ENCODE data around the gene EDC3.

Gene EDC3

GRCh38 chr15:74613089-74613952 lies 82.5 kb downstream of the EDC3 start:
- Histone ChIP-seq H3K36me3 (ENCODE audit: insufficient read depth, low read length) (no peaks in the 10 kb centered on the region), H3K27me3 (ENCODE audit: control insufficient read depth in 1 of 2, insufficient read depth in 2 of 2, low read length in 2 of 2) (no peaks in the 10 kb centered on the region), H3K4me3 (ENCODE audit: low read depth in 1 of 2, low read length in 2 of 2) (no peak overlapping the region), H3K4me1 (ENCODE audit: insufficient read depth, low read length) (peaks cover 27% of the 10 kb centered on the region), H3K27ac (ENCODE audit: low read depth, low read length) (no peak overlapping the region), H3K9ac (ENCODE audit: low read length) (no peak overlapping the region), H3K9me3 (ENCODE audit: low read length) (no peaks in the 10 kb centered on the region)

GRCh38 chr15:74612677-74613076 lies 83.1 kb downstream of the EDC3 start:
- H3K4me1 ChIP-seq (ENCODE audit: insufficient read depth, low read length) = peaks cover 21% of the 10 kb centered on the region
- no peaks in the 10 kb centered on the region for H3K36me3 ChIP-seq (ENCODE audit: insufficient read depth, low read length)
- no peaks in the 10 kb centered on the region for H3K9me3 ChIP-seq (ENCODE audit: low read length)

GRCh38 chr15:74611834-74612233 lies 84.0 kb downstream of the EDC3 start:
- Histone ChIP-seq H3K9ac (ENCODE audit: low read length) (no peak overlapping the region), H3K27ac (ENCODE audit: low read depth, low read length) (no peak overlapping the region), H3K4me1 (ENCODE audit: insufficient read depth, low read length) (peaks cover 12% of the 10 kb centered on the region), H3K36me3 (ENCODE audit: insufficient read depth, low read length) (no peaks in the 10 kb centered on the region), H3K27me3 (ENCODE audit: control insufficient read depth in 1 of 2, insufficient read depth in 2 of 2, low read length in 2 of 2) (no peaks in the 10 kb centered on the region), H3K4me3 (ENCODE audit: low read depth in 1 of 2, low read length in 2 of 2) (no peak overlapping the region), H3K9me3 (ENCODE audit: low read length) (no peaks in the 10 kb centered on the region)

More at GRCh38 chr15:74612677-74613076, 83.1 kb downstream of the EDC3 start:
- H3K27me3 ChIP-seq (ENCODE audit: control insufficient read depth in 1 of 2, insufficient read depth in 2 of 2, low read length in 2 of 2) = no peaks in the 10 kb centered on the region
- H3K4me3 ChIP-seq (ENCODE audit: low read depth in 1 of 2, low read length in 2 of 2) = no peak overlapping the region
- no peak overlapping the region for H3K27ac ChIP-seq (ENCODE audit: low read depth, low read length)
- no peak overlapping the region for H3K9ac ChIP-seq (ENCODE audit: low read length)

GRCh38 chr15:74611341-74611740 lies 84.5 kb downstream of the EDC3 start:
- Histone ChIP-seq H3K36me3 (ENCODE audit: insufficient read depth, low read length) (no peaks in the 10 kb centered on the region), H3K9me3 (ENCODE audit: low read length) (no peaks in the 10 kb centered on the region), H3K27ac (ENCODE audit: low read depth, low read length) (no peak overlapping the region), H3K9ac (ENCODE audit: low read length) (no peak overlapping the region), H3K27me3 (ENCODE audit: control insufficient read depth in 1 of 2, insufficient read depth in 2 of 2, low read length in 2 of 2) (no peaks in the 10 kb centered on the region), H3K4me3 (ENCODE audit: low read depth in 1 of 2, low read length in 2 of 2) (no peak overlapping the region), H3K4me1 (ENCODE audit: insufficient read depth, low read length) (peaks cover 7% of the 10 kb centered on the region)

- Histone ChIP-seq H3K4me3 (ENCODE audit: low read depth in 1 of 2, low read length in 2 of 2) (no peak overlapping the region), H3K4me1 (ENCODE audit: insufficient read depth, low read length) (peaks cover 6% of the 10 kb centered on the region), H3K27ac (ENCODE audit: low read depth, low read length) (no peak overlapping the region), H3K27me3 (ENCODE audit: control insufficient read depth in 1 of 2, insufficient read depth in 2 of 2, low read length in 2 of 2) (no peaks in the 10 kb centered on the region), H3K9me3 (ENCODE audit: low read length) (no peaks in the 10 kb centered on the region), H3K9ac (ENCODE audit: low read length) (no peak overlapping the region), H3K36me3 (ENCODE audit: insufficient read depth, low read length) (no peaks in the 10 kb centered on the region)
Measured at GRCh38 chr15:74610302-74610951, 85.4 kb downstream of the EDC3 start.

- no peaks in the 10 kb centered on the region for H3K27me3 ChIP-seq (ENCODE audit: control insufficient read depth in 1 of 2, insufficient read depth in 2 of 2, low read length in 2 of 2)
- no peak overlapping the region for H3K9ac ChIP-seq (ENCODE audit: low read length)
- H3K27ac ChIP-seq (ENCODE audit: low read depth, low read length) = no peak overlapping the region
- H3K4me3 ChIP-seq (ENCODE audit: low read depth in 1 of 2, low read length in 2 of 2) = no peak overlapping the region
- no peaks in the 10 kb centered on the region for H3K9me3 ChIP-seq (ENCODE audit: low read length)
- peaks cover 6% of the 10 kb centered on the region for H3K4me1 ChIP-seq (ENCODE audit: insufficient read depth, low read length)
- H3K36me3 ChIP-seq (ENCODE audit: insufficient read depth, low read length) = no peaks in the 10 kb centered on the region
Measured at GRCh38 chr15:74609938-74610301, 85.9 kb downstream of the EDC3 start.

GRCh38 chr15:74608786-74609185 lies 87.0 kb downstream of the EDC3 start:
- no peak overlapping the region for H3K9ac ChIP-seq (ENCODE audit: low read length)
- no peaks in the 10 kb centered on the region for H3K9me3 ChIP-seq (ENCODE audit: low read length)
- peaks cover under 1% of the 10 kb centered on the region for H3K4me1 ChIP-seq (ENCODE audit: insufficient read depth, low read length)
- no peak overlapping the region for H3K27ac ChIP-seq (ENCODE audit: low read depth, low read length)
- no peaks in the 10 kb centered on the region for H3K36me3 ChIP-seq (ENCODE audit: insufficient read depth, low read length)
- no peak overlapping the region for H3K4me3 ChIP-seq (ENCODE audit: low read depth in 1 of 2, low read length in 2 of 2)
- H3K27me3 ChIP-seq (ENCODE audit: control insufficient read depth in 1 of 2, insufficient read depth in 2 of 2, low read length in 2 of 2) = no peaks in the 10 kb centered on the region

GRCh38 chr15:74605795-74606150 lies 90.1 kb downstream of the EDC3 start:
- no peak overlapping the region for H3K9ac ChIP-seq (ENCODE audit: low read length)
- no peak overlapping the region for H3K27ac ChIP-seq (ENCODE audit: low read depth, low read length)
- H3K4me1 ChIP-seq (ENCODE audit: insufficient read depth, low read length) = peaks cover 2% of the 10 kb centered on the region
- no peaks in the 10 kb centered on the region for H3K36me3 ChIP-seq (ENCODE audit: insufficient read depth, low read length)
- H3K9me3 ChIP-seq (ENCODE audit: low read length) = no peaks in the 10 kb centered on the region
- no peaks in the 10 kb centered on the region for H3K27me3 ChIP-seq (ENCODE audit: control insufficient read depth in 1 of 2, insufficient read depth in 2 of 2, low read length in 2 of 2)
- no peak overlapping the region for H3K4me3 ChIP-seq (ENCODE audit: low read depth in 1 of 2, low read length in 2 of 2)

- H3K36me3 ChIP-seq (ENCODE audit: insufficient read depth, low read length) = no peaks in the 10 kb centered on the region
- peaks cover 8% of the 10 kb centered on the region for H3K4me1 ChIP-seq (ENCODE audit: insufficient read depth, low read length)
- no peaks in the 10 kb centered on the region for H3K9me3 ChIP-seq (ENCODE audit: low read length)
Measured at GRCh38 chr15:74604983-74605794, 90.6 kb downstream of the EDC3 start.

GRCh38 chr15:74603789-74604705 lies 91.8 kb downstream of the EDC3 start:
- Histone ChIP-seq H3K9ac (ENCODE audit: low read length) (no peak overlapping the region), H3K4me1 (ENCODE audit: insufficient read depth, low read length) (peaks cover 18% of the 10 kb centered on the region), H3K4me3 (ENCODE audit: low read depth in 1 of 2, low read length in 2 of 2) (no peak overlapping the region), H3K9me3 (ENCODE audit: low read length) (no peaks in the 10 kb centered on the region), H3K27me3 (ENCODE audit: control insufficient read depth in 1 of 2, insufficient read depth in 2 of 2, low read length in 2 of 2) (no peaks in the 10 kb centered on the region), H3K36me3 (ENCODE audit: insufficient read depth, low read length) (no peaks in the 10 kb centered on the region), H3K27ac (ENCODE audit: low read depth, low read length) (no peak overlapping the region)

More at GRCh38 chr15:74604983-74605794, 90.6 kb downstream of the EDC3 start:
- Histone ChIP-seq H3K27me3 (ENCODE audit: control insufficient read depth in 1 of 2, insufficient read depth in 2 of 2, low read length in 2 of 2) (no peaks in the 10 kb centered on the region), H3K27ac (ENCODE audit: low read depth, low read length) (no peak overlapping the region), H3K4me3 (ENCODE audit: low read depth in 1 of 2, low read length in 2 of 2) (no peak overlapping the region), H3K9ac (ENCODE audit: low read length) (no peak overlapping the region)

All from muscle layer of colon (tissue), 2 donors.